ENCODE data around the gene GNG7.
A peak's percentile ranks its signal among the peaks of the same experiment; 100 is the strongest.
"Not testable (repeated sequence)": the region's sequence is repeated elsewhere in the genome, so short reads cannot be mapped to it uniquely, and the experiment has no call there.

The GNG7 gene

GRCh38 chr19:2575734-2576481 is 126.6 kb downstream of the GNG7 start:
- Mint-ChIP-seq H3K27ac (no peak overlapping the region), H3K4me3 (no peak overlapping the region), H3K4me1 (ENCODE audit: low read depth) (peaks cover 5% of the 10 kb centered on the region), H3K27me3 (ENCODE audit: low read depth) (no peaks in the 10 kb centered on the region), H3K9me3 (peaks cover 8% of the 10 kb centered on the region), H3K36me3 (ENCODE audit: low read depth) (no peaks in the 10 kb centered on the region)

- Mint-ChIP-seq H3K27ac (no peak overlapping the region), H3K4me3 (no peak overlapping the region), H3K9me3 (peaks cover 11% of the 10 kb centered on the region), H3K4me1 (ENCODE audit: low read depth) (peaks cover 5% of the 10 kb centered on the region), H3K27me3 (ENCODE audit: low read depth) (no peaks in the 10 kb centered on the region), H3K36me3 (ENCODE audit: low read depth) (peaks cover under 1% of the 10 kb centered on the region)
These were observed 127.4 kb downstream of the GNG7 start for GRCh38 chr19:2574971-2575630.

DNA sequence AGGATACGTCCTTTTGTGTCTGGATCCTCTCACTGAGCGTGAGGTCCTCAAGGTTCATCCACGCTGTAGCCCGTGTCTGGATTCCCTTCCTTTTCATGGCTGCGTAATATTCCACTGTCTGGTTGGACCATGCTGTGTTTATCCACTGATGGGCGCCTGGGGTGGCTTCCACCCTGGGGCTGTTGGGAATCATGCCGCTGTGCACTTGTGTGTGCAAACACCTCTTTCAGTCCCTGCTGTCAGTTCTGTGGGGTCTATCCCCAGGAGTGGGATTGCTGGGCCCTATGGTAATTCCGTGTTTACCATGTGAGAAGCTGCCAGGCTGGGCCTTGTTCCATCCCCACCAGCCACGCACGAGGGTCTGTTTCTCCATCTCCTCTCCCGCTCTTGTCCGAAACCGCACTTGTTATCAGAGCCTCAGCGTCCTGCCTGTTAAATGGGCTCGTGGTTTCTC is 128.0 kb downstream of the GNG7 start:
- H3K36me3 Mint-ChIP-seq (ENCODE audit: low read depth), result peaks cover 2% of the 10 kb centered on the region

DNA sequence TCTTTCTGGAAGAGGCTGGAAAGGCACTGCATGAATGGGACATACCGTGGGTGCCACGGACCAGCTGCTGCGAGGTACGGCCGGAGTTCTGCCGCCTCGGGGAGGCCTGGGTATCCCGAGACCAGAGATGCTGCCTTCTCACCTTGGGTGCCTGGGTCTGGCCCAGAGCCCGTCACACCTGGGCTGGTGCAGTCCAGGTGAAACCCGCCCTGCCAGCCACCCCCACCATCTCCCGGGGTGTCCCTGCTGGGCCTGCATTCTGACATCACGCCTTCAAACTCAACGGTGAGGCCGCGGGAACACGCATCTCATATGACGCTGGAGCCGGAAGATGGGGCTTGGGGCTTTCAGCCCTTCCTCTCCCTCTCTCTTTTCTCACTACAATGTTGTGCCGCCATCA is 128.6 kb downstream of the GNG7 start:
- no peak overlapping the region for H3K4me3 Mint-ChIP-seq
- H3K9me3 Mint-ChIP-seq, result peaks cover 17% of the 10 kb centered on the region
- H3K27me3 Mint-ChIP-seq (ENCODE audit: low read depth), result no peaks in the 10 kb centered on the region
- peaks cover 3% of the 10 kb centered on the region for H3K4me1 Mint-ChIP-seq (ENCODE audit: low read depth)
- H3K36me3 Mint-ChIP-seq (ENCODE audit: low read depth), result peaks cover 2% of the 10 kb centered on the region
- no peak overlapping the region for H3K27ac Mint-ChIP-seq

More for the DNA sequence above, 128.0 kb downstream of the GNG7 start:
- Mint-ChIP-seq H3K4me1 (ENCODE audit: low read depth) (peaks cover 5% of the 10 kb centered on the region), H3K27ac (peak overlapping the region; percentile 42), H3K4me3 (no peak overlapping the region), H3K9me3 (peaks cover 17% of the 10 kb centered on the region), H3K27me3 (ENCODE audit: low read depth) (no peaks in the 10 kb centered on the region)

GRCh38 chr19:2572152-2572551 is 130.3 kb downstream of the GNG7 start:
- not testable (repeated sequence) for H3K27me3 Mint-ChIP-seq (ENCODE audit: low read depth); H3K36me3 Mint-ChIP-seq (ENCODE audit: low read depth); H3K27ac Mint-ChIP-seq; H3K4me3 Mint-ChIP-seq
- Mint-ChIP-seq H3K4me1 (ENCODE audit: low read depth) (peaks cover 10% of the 10 kb centered on the region), H3K9me3 (peaks cover 17% of the 10 kb centered on the region)

DNA sequence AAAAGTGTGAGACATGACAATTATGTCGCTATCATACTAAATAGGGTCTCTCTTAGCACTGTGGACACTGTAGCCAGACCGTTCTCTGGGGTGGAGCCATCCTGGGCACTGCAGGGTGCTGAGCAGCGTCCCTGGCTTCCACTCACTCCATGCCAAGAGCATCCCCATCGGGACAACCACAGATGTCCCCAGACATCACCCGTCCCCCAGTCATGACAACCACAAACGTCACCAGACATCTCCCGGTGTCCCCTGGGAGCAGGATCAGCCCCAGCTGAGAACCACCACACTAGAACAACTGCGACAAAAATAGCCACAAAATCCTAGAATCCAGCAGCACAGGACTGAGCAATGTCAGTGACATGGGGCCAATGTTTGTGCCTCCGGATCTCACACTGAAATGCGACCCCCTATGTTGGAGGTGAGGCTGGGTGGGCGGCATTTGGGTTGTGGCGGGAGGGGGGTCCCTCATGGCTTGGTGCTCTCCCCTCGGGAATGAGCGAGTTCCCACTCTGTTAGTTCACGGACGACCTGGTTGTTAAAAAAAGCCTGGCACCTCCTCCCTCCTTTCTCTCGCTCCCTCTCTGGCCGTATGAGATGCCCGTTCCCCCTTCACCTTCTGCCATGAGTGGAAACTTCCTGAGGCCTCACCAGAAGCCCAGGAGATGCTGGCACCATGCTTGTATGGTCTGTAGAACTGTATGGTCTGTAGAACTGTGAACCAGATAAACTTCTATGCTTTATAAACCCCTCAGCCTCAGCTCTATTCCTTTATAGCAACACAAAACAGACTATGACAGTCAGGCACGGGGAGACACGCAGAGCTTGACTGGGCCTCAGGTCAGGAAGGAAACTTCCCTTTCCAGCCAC is 132.7 kb downstream of the GNG7 start:
- H3K27me3 Mint-ChIP-seq (ENCODE audit: low read depth), result no peaks in the 10 kb centered on the region
- peaks cover 2% of the 10 kb centered on the region for H3K36me3 Mint-ChIP-seq (ENCODE audit: low read depth)
- no peak overlapping the region for H3K4me3 Mint-ChIP-seq
- H3K27ac Mint-ChIP-seq, result no peak overlapping the region
- H3K9me3 Mint-ChIP-seq, result peaks cover 16% of the 10 kb centered on the region
- peaks cover 10% of the 10 kb centered on the region for H3K4me1 Mint-ChIP-seq (ENCODE audit: low read depth)

DNA sequence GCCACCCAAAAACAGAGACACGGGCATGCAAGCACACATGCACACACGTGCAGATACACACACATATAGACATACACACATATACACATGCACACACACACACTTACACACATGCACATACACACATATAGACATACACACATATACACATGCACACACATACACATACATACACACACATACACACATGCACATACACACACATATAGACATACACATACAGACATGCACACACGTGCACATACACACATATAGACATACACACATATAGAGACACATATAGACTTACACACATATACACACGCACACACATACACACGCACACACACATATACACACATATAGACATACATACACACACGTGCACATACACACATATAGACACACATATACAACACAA is 134.5 kb downstream of the GNG7 start:
- Mint-ChIP-seq H3K36me3 (ENCODE audit: low read depth) (peaks cover 2% of the 10 kb centered on the region), H3K4me1 (ENCODE audit: low read depth) (peaks cover 22% of the 10 kb centered on the region), H3K27ac (peak overlapping the region; percentile 55), H3K27me3 (ENCODE audit: low read depth) (no peaks in the 10 kb centered on the region), H3K4me3 (peak overlapping the region; percentile 52), H3K9me3 (peaks cover 9% of the 10 kb centered on the region)

DNA sequence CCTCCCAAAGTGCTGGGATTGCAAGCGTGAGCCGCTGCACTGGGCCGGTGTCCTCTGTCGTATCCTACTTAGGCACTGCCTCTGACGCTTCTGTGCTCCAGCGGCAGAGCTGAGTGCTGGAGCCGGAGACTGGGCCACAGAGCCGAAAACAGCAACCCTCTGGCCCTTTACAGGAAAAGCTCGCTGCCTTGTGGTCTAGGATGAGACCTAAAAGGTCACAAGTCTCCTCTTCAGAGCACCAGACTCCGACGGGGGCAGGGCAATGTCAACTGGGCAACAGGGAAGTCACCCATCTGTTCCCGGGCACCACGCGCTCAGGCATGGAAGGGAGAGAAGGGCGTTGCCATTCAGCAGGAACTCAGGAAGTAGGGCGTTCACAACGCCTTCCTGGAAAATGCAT is 134.9 kb downstream of the GNG7 start:
- peaks cover 24% of the 10 kb centered on the region for H3K4me1 Mint-ChIP-seq (ENCODE audit: low read depth)
- H3K4me3 Mint-ChIP-seq, result peak overlapping the region; percentile 52
- peak overlapping the region; percentile 55 for H3K27ac Mint-ChIP-seq
- H3K27me3 Mint-ChIP-seq (ENCODE audit: low read depth), result no peaks in the 10 kb centered on the region
- peaks cover 2% of the 10 kb centered on the region for H3K36me3 Mint-ChIP-seq (ENCODE audit: low read depth)
- H3K9me3 Mint-ChIP-seq, result peaks cover 9% of the 10 kb centered on the region

DNA sequence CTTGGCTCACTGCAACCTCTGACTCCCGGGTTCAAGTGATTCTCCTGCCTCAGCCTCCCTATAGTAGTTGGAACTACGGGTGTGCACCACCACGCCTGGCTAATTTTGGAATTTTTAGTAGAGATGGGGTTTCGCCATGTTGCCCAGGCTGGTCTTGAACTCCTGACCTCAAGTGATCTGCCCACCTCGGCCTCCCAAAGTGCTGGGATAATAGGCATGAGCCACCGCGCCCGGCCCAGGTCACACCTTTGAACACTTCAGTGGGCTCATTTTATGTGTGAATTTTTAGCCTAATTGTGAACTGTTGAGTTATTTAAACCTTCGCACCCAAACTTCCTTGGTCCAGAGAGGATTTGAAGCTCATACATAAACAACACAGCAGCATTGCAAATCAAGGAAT is 138.9 kb downstream of the GNG7 start:
- Mint-ChIP-seq H3K27ac (peak overlapping the region; percentile 99), H3K4me1 (ENCODE audit: low read depth) (peaks cover 41% of the 10 kb centered on the region), H3K4me3 (peak overlapping the region; percentile 90)
- not testable (repeated sequence) for H3K9me3 Mint-ChIP-seq; H3K27me3 Mint-ChIP-seq (ENCODE audit: low read depth); H3K36me3 Mint-ChIP-seq (ENCODE audit: low read depth)

DNA sequence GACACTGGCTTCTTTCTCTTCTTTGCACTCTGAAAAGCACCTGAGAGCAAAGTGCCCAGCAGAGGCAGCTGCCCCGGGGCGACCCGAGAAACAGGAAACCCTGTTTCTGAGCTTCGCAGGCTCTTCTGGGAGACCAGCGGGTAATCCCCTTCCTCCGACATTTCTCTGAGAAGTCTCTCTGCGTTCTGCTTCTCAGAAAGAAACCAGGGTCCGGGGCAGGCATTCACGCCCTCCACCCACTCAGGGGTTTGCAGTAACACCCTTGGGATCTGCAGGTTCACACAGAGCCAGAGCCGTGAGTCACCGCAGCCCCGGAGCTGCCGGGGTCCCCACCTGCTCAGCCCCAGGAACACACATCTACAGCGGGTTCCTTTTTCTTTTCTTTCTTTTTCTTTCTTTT is 140.6 kb downstream of the GNG7 start:
- H3K4me1 Mint-ChIP-seq (ENCODE audit: low read depth), result peaks cover 35% of the 10 kb centered on the region
- H3K27ac Mint-ChIP-seq, result peak overlapping the region; percentile 99
- H3K27me3 Mint-ChIP-seq (ENCODE audit: low read depth), result no peaks in the 10 kb centered on the region
- H3K4me3 Mint-ChIP-seq, result peak overlapping the region; percentile 90
- H3K9me3 Mint-ChIP-seq, result no peaks in the 10 kb centered on the region
- H3K36me3 Mint-ChIP-seq (ENCODE audit: low read depth), result no peaks in the 10 kb centered on the region

GRCh38 chr19:2561221-2561620 is 141.3 kb downstream of the GNG7 start:
- H3K9me3 Mint-ChIP-seq, result no peaks in the 10 kb centered on the region
- H3K27me3 Mint-ChIP-seq (ENCODE audit: low read depth), result no peaks in the 10 kb centered on the region
- H3K27ac Mint-ChIP-seq, result peak overlapping the region; percentile 99
- peak overlapping the region; percentile 90 for H3K4me3 Mint-ChIP-seq
- peaks cover 36% of the 10 kb centered on the region for H3K4me1 Mint-ChIP-seq (ENCODE audit: low read depth)
- H3K36me3 Mint-ChIP-seq (ENCODE audit: low read depth), result no peaks in the 10 kb centered on the region

- H3K27me3 Mint-ChIP-seq (ENCODE audit: low read depth), result no peaks in the 10 kb centered on the region
- H3K9me3 Mint-ChIP-seq, result no peaks in the 10 kb centered on the region
- no peak overlapping the region for H3K4me3 Mint-ChIP-seq
- H3K36me3 Mint-ChIP-seq (ENCODE audit: low read depth), result no peaks in the 10 kb centered on the region
- H3K27ac Mint-ChIP-seq, result peak overlapping the region; percentile 31
- H3K4me1 Mint-ChIP-seq (ENCODE audit: low read depth), result peaks cover 37% of the 10 kb centered on the region
These were observed 142.1 kb downstream of the GNG7 start for GRCh38 chr19:2560369-2560768.

GRCh38 chr19:2558543-2558942 is 144.0 kb downstream of the GNG7 start:
- Mint-ChIP-seq H3K36me3 (ENCODE audit: low read depth) (no peaks in the 10 kb centered on the region), H3K27me3 (ENCODE audit: low read depth) (no peaks in the 10 kb centered on the region), H3K4me3 (no peak overlapping the region), H3K27ac (no peak overlapping the region), H3K4me1 (ENCODE audit: low read depth) (peaks cover 34% of the 10 kb centered on the region), H3K9me3 (no peaks in the 10 kb centered on the region)

DNA sequence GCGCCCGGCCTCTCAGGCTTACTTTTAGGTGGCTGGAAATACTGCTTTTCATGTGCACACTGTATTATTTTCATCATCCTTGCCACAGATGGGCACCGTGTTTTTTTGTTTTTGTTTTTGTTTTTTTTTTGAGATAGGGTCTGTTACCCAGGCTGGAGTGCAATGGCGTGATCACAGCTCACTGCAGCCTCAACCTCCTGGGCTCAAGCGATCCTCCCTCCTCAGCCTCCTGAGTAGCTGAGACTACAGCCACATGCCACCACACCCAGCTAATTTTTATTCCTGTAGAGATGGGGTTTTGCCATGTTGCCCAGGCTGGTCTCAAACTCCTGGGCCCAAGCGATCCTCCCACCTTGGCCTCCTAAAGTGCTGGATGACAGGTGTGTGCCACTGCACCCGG is 144.4 kb downstream of the GNG7 start:
- H3K36me3 Mint-ChIP-seq (ENCODE audit: low read depth); H3K9me3 Mint-ChIP-seq; H3K27me3 Mint-ChIP-seq (ENCODE audit: low read depth); H3K4me3 Mint-ChIP-seq: not testable (repeated sequence)
- peaks cover 30% of the 10 kb centered on the region for H3K4me1 Mint-ChIP-seq (ENCODE audit: low read depth)
- H3K27ac Mint-ChIP-seq, result peak overlapping the region; percentile 20

All from T-helper 1 cell treated with Interleukin-12 subunit alpha and Interleukin-12 subunit beta and Interleukin-4 antibody, amounts not matched to agents 30 μg/mL and 1 μg/mL, for 36 hours (primary cell).